ENCODE results near the gene LRRC8D.

- TF ChIP-seq, protein P1, sequence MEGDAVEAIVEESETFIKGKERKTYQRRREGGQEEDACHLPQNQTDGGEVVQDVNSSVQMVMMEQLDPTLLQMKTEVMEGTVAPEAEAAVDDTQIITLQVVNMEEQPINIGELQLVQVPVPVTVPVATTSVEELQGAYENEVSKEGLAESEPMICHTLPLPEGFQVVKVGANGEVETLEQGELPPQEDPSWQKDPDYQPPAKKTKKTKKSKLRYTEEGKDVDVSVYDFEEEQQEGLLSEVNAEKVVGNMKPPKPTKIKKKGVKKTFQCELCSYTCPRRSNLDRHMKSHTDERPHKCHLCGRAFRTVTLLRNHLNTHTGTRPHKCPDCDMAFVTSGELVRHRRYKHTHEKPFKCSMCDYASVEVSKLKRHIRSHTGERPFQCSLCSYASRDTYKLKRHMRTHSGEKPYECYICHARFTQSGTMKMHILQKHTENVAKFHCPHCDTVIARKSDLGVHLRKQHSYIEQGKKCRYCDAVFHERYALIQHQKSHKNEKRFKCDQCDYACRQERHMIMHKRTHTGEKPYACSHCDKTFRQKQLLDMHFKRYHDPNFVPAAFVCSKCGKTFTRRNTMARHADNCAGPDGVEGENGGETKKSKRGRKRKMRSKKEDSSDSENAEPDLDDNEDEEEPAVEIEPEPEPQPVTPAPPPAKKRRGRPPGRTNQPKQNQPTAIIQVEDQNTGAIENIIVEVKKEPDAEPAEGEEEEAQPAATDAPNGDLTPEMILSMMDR (IDR thresholded peaks at IDR 0.05) = no peak
- TF ChIP-seq POLR2A (IDR thresholded peaks at IDR 0.05) = no peak
Measured at GRCh38 chr1:89822109-89822962, 1.5 kb downstream of the LRRC8D start.
